GM18508 (cell line): ENCODE measurements around the gene ISCU.

Experiments used
- ATAC-seq: cut with Tn5 transposase; IDR thresholded peaks from one replicate; pipeline ENCODE4 v1.9.1; 2021; ENCODE audit warnings: moderate number of reproducible peaks; ENCODE audit not compliant: insufficient read depth, unreplicated experiment

The ISCU gene

DNA sequence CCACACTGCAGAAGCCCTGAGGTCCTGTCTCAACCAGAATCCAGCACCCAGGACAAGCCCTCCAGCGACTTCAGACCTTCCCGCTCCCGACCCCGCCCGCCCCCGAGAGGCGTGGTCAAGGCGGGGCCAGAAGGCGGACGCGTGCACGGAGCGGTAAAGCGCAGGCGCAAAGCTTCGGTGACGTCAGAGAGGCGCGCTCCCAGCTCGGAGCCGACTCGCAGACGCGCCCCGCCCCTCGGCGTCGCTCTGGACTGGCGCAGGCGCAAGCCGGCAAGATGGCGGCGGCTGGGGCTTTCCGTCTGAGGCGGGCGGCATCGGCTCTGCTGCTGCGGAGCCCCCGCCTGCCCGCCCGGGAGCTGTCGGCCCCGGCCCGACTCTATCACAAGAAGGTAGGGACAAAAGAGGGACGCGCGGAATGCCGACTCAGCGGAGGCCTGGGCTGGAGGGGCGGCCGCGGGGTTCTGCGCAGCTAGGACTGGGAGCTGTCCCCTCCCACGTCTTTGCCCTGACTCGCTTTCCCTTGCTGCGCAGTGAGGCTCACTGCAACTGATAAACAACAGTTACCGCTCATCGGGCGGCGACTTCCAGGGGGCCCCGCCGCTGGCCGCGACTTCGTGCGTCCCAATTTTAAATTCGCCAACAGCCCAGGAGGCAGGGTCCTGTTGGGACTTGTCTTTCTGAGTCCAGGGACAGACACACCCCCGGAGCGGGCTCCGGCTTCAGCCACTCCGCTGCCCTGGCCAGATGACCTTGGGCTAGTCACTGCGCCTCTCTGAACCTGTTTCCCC is at the start of gene ISCU:
Gene ISCU (plus strand): TSS at position 249 of the 788 bp plus-strand sequence. CDS start 27 bp downstream, at position 276.
- ATAC-seq: peak; percentile 30

DNA sequence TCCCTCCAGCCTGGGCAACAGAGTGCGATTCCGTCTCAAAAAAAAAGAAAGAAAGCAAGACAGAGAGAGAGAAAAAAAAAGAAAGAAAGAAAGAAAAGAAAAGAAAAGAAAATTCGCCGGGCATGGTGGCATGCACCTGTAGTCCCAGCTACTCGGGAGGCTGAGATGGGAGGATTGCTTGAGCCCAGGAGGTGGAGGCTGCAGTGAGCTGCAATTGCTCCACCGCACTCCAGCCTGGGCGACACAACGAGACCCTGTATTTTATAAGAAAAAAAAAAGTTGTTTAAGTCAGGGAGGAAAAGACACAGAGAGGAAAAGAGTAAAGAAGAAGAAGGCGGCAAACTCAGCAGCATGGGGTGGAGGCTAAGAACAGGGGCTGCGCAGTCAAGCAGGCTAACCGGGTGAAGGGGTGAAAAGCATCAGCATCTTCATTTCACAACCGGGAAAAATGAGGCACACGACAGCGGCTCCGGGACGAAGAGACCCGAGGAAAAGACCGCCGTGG is 47.9 kb upstream of the ISCU start:
- ATAC-seq: no peak

DNA sequence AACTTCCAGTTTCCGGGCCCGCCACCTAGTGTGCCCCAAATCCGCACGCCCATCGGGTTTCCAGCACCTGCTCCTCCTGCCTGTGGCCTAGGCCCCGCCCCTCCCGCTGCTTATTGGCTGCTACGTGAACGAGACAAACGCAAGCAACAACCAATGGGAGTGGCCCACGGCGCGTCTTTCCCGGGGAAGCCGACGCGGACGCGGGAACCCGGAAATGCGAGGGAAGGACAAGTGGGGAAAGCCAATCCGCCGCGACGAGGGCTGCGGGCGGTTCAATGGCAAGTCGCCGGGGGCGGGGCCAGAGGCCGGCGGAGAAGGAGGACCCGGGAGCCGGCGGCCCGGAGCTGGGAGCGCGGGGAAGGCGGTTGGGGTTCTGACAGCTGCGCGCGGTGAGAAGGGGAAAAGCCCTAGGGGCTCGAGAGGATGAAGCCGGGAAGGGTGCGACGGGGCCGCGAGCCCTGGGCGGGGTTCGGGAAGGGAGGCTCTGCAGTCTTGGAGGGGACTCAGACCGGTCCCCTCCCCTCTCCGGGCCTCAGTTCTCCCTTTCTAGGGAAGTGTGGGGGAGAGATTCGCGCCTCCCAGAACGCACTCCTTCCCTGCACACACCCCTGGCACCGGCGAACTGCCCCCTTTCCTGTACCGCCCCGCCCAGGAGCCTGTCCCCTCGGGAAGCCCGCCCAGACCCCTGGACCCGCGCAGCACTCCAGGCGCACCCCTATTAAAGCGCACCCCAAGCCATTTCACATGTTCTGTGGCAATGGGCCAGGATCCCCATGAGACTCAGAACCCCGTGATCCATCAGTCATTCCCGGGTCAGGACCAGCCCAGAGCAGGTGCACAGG is 47.2 kb upstream of the ISCU start, which contains the start of gene FICD:
Gene FICD (plus strand): TSS at position 305 of the 842 bp plus-strand sequence. CDS start 1,696 bp downstream, outside the sequence.
- ATAC-seq: peak; percentile 54

DNA sequence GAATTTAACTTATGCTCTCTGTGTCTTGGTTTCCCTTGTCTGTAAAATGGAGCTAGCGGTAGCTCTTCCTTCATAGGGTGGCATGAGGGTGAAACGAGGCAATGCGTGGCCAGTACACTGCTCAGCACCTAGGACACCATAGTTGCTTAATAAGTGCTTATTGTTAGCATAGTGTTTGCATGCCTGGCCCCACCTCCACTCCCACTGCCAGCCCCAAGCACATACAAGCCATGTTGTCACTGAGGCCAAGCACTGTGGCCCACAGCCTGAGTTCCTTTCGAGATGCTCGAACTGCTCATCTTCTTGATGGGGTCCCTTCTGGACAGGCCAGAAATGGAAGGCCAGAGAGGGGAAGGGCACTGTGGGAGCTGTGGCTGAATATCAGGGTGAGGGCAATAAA is 46.5 kb upstream of the ISCU start:
- ATAC-seq: no peak

DNA sequence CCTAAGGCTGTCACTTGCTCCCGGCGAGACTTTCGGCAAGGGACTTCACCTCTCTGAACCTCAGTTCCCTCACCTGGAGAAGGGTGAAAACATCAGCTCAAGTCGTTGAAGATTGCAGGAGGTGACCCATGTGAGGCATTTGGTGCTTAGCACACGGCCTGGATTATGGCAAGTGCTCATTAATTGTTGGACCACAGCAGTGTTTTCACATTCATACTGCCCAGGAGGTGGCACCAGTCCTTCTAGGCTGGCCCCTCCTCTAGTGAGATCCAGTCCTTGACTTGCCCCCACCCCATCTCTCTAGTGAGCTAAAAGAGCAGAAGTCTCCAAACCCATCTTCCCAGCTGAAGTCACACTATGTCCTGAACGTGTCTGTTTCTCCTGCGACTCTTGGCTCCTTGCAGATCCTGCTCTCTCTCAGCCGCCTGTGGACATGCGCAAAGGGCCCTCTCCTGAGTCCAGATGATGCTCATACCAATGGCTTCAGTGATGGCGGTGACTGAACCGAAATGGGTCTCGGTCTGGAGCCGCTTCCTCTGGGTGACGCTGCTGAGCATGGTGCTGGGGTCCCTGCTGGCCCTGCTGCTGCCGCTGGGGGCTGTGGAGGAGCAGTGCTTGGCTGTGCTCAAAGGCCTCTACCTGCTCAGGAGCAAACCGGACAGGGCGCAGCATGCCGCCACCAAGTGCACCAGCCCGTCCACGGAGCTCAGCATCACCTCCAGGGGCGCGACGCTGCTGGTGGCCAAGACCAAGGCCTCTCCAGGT is 45.7 kb upstream of the ISCU start:
- ATAC-seq: no peak

DNA sequence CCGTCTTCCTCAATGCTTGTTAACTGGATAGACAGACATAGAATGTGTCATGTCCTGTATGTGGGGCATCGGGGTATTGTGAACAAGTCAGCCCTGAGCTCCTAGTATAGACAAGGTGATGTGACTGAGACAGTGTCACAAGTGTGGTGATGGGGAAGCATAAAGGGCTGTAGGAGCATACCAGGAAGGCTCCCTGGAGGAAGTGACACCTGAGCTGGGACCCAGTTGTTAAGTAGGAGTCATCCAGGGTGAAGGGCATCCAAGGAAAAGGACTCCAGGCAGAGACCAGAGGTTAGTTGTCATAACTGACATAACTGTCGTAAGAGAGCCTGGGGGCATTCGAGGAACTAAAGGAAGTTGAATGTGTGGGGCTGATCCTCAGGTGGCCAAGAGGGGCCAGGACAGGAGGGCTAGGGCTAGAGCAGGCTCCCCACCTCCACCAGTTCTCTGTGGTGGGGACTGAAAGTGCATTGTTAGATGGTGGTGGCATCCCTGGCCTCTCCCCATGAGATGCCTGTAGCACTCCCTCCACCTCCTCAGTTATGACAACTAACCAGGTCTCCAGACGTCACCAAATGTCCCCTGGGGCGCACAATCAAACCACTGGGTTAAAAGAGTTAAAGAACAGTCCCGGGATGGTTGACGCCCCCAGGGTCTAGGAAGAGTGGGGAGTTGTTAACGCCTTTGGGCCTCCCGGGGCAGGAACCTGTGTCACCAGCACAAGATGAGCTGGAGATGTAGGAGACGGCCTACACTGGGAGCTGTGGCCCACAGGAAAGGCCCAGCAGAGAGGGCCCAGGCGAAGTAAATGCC is 44.9 kb upstream of the ISCU start:
- ATAC-seq: no peak

DNA sequence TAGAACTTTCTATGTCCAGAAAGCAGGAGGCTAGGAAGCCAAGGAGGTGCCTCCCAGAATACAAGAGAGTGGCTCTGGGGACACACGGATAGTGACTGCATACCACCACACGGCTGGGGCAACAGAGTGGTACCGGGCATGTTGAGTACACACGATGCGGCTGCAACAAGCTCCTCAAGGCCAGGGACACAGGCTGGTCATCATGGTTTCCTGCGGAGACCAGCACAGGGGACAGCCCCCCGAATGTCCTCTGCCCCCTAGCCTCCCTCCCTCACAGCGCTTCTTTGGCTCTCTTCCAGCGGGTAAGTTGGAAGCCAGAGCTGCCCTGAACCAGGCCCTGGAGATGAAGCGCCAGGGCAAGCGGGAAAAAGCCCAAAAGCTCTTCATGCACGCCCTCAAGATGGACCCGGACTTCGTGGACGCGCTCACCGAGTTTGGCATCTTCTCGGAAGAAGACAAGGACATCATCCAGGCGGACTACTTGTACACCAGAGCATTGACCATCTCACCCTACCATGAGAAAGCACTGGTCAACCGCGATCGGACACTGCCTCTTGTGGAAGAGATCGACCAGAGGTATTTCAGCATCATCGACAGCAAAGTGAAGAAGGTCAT is 44.2 kb upstream of the ISCU start:
- no peak for ATAC-seq

DNA sequence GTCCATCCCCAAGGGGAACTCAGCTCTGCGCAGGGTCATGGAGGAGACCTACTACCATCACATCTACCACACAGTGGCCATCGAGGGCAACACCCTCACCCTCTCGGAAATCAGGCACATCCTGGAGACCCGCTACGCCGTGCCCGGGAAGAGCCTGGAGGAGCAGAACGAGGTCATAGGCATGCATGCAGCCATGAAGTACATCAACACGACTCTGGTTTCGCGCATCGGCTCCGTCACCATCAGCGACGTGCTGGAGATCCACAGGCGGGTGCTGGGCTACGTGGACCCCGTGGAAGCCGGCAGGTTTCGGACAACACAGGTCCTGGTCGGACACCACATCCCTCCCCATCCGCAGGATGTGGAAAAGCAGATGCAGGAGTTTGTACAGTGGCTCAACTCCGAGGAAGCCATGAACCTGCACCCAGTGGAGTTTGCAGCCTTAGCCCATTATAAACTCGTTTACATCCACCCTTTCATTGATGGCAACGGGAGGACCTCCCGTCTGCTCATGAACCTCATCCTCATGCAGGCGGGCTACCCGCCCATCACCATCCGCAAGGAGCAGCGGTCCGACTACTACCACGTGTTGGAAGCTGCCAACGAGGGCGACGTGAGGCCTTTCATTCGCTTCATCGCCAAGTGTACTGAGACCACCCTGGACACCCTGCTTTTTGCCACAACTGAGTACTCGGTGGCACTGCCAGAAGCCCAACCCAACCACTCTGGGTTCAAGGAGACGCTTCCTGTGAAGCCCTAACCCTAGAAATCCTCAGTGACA is 43.5 kb upstream of the ISCU start:
- no peak for ATAC-seq

DNA sequence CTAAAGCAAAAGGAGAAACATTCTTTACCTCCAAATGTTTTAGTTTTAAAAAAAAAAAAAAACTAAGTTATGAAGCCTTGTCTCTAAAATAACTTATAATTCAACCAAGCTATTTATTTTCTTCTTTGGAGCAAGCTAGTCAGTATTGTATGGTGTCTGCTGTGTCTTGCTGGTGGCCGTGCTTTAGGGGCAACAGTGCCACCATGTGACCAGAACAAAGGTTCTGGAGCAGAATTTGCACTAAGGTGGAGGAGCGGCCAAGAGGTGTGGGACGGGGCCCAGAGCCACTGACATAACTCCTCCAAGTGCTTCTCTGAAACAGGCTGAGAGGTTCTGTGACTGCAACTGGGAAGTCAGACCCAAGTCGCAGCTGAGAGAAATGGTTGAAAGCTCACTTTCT is 42.8 kb upstream of the ISCU start:
- no peak for ATAC-seq

DNA sequence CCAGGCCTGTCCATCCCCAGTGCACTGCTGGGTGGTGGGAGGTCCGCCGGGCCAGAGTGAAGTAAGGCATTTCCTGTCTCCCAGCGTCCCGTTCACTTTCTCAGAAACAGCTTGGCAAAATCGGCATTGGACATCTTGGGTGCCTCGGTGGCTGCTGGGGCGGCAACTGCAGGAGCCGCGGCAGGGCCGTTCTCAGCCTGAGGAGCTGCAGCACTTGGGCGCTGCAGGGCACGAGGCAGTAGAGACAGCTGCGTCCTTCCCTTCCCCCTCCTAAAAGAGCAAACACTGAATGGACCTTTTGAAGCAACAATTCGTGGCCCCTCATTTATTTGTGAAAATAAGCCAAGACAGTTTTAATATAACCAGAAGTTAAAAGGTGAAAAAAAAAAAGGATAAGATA is 39.0 kb upstream of the ISCU start:
- no peak for ATAC-seq

DNA sequence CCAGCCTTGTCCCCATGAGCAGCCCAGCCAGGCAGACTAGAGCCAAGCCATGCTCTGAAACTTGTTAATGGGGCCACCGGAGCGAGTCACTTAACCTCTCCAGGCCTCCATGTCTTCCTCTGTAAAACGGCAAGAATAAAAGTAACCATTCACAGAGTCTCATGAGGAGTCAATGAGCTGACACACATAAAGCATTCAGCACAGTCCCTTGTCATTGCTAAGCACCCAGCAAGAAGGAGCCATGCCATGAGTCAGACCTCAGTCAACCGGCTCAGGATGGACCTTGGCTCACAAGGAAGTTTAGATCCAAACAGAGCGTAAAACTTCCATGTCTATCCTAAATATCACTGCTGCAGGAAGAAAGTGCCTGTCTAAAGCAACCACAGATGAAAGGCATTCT is 36.7 kb upstream of the ISCU start:
- ATAC-seq: no peak

DNA sequence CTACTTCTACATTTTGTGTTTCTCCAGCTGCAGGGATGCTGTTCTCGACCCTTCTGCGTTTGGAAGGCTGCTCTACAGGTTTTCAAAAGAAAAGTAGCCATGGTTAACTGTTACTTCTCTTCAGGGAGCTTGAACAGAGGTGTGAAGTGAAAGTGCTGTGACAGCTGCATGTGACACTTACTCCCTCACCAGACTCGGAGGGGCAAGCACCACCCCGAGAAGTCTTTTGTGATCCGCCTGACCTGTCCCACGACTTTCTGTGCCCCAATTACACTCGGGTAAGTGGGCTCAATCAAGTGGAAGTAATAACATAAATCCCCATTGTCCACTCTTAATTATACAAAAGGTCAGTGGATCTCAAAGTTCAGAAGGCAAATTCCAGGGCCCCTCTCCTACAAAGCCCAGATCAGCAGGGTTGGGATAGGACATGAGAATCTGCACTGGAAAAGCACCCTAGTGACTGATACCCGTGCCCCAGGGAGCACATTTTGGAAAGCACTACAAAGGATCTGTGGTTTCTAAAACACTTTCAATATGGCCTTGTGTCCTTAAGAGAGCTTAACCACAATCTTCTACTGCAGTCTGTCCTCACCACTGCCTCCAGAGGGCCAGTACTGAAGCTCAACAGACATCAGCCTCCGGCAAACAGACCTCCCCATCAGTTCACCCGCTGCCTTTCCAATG is 35.8 kb upstream of the ISCU start:
- no peak for ATAC-seq

DNA sequence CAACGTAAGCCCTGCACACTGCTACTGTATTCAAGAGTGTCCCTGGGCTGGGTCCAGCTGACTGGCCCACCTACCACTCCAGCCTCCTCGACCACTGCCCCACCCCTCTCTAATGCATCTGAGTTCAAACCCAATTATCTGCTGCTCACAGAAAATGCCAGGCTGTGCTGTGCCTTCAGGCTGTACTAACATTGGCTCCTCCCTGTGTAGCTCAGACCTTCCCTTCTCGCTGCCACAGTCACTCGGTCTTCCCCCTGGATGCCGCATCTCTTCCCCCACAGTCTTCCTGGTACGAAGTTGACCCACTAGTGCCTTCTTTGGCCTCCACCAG is 35.3 kb upstream of the ISCU start:
- no peak for ATAC-seq

DNA sequence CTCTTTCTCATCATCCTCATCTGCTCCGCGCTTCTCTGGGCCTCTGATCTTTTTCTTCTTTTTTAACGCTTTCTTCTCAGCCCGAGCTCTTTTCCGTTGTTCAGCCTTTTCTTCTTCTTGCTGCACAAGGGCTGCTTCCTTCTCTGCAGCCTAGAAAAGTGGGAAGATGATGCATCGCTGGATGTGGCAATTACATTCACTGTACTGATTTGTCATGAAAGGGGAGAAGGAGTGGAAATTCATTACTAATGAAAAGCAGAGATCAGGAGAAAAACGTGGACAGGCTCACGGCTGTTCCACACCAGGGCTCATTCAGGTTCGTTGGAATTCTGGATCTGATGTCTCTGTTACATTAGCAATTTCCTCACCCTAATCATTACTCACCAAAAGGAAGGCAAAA is 32.2 kb upstream of the ISCU start:
- no peak for ATAC-seq

DNA sequence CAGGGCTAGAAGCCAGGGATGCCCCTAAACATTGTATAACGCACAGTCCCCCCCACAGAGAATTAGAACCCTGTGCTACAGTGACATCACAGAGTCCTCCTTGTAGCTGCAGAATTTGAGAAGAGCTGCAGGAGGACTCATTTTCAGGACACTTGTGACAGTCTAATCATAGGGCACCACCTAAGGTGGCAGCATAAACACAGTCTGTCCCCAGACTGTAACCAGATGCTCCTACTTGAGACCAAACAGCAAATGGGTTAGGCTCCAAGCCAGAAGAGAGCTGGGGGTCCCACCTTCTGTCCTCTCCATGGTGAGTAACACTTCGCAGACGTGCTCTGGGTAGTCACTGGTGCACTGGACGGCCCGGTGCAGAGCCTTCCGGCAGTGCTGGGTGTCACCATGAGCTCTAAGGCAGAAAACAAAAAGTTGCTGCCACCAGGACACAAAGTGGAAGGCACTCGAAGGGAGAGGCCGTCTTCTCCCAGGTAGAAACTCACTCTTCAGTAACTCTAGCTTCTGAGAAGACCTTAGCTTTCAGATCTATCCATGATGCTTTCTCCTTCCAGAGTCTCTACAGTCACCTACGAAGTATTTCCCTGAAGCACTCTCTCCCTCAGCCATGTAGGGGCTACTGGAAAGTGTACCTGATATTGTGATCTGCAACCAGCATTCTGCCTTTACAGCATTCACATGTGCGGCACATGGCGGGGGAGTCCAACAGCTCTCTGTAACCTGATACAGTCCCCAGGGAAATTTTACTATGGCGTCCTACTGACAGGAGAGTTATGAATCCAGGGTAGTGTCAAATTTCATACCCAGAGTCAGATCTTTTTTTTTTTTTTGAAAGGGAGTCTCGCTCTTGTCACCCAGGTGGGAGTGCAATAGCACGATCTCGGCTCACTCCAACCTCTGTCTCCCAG is 30.2 kb upstream of the ISCU start:
- ATAC-seq: no peak

DNA sequence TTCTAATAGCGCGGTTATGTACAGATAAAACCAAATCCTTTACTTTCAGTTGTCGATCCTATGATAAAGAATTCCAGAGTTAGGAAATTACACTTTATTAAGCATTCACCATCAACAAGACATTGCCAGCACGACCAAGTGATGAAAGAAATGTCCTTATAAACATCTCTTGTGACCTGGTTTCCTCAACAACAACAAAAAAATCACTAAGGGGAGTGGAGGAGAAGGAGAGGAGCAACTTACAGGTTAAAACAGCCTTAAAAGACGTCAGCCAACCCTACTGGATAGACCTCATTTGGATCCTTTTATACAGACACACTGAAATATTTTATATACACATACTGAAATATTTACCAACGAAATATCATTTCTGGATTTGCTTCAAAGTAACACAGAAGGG is 24.2 kb upstream of the ISCU start:
- ATAC-seq: no peak

DNA sequence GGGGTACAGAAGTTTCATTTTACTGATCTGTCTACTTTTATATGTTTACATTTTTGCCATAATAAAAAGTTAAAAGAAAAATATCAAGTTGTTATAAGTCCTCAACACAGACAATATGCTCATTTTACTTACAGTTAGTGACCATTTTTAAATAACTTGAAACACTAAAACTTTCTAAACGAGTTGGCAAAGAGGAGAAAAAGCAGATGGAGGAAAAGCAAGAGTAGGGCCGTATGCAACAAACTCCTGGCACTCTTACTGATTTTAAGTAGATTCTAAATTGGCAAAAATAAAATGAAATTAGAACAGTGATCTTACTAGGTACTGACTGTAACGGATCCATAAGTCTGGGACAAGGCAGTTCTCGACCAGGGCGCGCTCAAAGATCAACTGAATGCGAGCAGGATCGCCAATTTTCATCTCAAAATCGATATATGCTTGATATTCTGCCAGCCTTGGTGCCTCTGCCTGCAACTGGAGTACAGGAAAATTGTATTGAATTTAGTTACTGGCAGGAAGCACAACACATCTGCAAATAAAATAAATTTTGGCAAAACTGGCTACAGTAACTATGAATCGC is 23.7 kb upstream of the ISCU start:
- ATAC-seq: no peak
